HG03159 (cell line): ENCODE results near the gene TRDN.
A peak's percentile ranks its signal among the peaks of the same experiment; 100 is the strongest.
"Not testable (repeated sequence)": the region's sequence is repeated elsewhere in the genome, so short reads cannot be mapped to it uniquely, and the experiment has no call there.

Source experiments
- ATAC-seq: cut with Tn5 transposase; IDR thresholded peaks from one replicate; pipeline ENCODE4 v1.9.1; 2021; ENCODE audit warnings: mild to moderate bottlenecking, moderate library complexity; ENCODE audit not compliant: unreplicated experiment

TRDN gene

DNA sequence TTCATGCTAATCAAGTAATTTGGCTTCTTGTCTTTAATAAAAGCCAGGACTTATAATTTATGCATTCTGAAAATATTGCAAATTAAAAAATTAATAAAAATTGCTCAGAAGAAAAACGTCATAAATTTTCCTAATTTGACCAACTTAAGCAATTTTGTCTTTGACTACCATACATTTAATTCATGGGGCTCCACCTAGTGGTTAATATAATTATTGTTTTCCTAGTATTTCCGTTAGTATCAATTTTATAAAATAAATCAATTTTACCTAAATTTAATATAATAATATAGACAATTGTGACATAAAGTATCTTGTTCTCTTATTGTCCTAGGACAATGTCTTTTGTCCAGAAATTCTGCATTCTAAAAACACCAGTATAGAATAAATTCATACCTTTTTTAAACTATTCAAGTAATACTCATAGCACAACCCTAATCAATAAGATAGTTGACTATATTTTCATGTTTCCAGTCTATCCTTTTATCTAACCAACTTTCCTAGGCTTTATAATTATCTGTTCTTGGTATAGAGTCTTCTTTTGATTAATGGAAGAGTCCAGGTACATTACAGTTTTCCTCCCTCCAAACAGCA, 319.9 kb downstream of the TRDN start:
- ATAC-seq, result peak; percentile 51

DNA sequence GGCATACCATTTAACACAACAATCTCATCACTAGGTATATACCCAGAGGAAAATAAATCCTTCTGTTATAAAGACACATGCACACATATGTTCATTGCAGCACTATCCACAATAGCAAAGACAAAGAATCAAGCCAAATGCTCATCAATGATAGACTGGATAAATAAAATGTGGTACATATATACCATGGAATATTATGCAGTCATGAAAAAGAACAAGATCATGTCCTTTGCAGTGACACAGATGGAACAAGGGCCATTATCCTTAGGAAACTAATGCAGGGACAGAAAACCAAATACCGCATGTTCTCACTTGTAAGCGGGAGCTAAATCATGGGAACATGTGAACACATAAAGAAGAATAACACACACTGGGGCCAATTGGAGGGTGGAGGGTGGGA, 322.3 kb downstream of the TRDN start:
- ATAC-seq, result not testable (repeated sequence)

DNA sequence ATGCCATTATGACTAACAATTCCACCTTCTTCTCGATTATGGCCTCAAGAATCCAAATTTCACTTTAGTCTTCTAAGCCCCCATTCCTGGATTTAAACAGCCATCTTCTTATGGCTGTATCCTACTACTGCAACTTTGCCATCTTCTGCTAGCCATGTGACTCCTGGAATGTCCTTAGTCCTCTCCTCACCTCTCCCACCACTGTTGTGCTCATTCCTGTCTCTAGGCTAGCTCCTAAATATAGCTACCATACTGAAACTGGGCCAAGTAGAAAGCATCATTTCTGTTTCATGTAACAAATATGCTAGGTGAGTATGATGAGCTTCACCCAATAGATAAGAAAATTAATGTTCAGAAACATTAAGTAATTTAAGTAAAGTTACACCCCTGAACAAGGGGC, 327.6 kb downstream of the TRDN start:
- no peak for ATAC-seq

DNA sequence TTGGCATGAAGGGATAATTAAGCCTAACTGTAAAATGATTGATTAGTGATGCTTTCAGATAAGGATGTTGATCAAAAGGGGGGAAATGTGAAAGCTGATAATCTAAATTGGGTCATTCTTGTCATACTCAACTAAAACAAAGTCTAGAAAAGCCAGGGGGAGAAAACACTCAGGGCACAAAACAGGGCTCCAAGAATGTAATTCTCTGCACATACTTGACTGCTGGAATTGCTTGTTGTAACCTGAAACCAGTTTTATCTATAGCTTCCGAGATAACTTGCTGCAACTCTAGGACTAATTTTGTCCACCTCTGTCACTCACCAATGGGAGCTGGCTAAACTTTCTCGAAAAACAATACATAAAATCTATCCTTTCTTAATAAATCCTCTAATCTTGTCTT, 330.4 kb downstream of the TRDN start:
- ATAC-seq, result no peak

DNA sequence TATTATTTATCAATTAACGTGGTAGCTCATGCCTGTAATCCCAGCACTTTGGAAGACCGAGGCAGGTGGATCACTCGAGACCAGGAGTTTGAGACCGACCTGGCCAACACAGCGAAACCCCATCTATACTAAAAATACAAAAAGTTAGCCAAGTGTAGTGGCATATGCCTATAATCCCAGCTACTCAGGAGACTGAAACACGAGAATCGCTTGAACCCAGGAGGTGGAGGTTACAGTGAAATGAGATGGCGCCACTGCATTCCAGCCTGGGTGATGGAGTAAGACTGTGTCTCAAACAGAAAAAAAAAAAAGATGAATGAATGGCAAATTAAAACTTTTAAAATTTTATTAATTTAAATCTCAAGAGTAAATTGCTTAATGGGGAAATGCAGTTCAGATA, 341.1 kb downstream of the TRDN start:
- ATAC-seq, result no peak

DNA sequence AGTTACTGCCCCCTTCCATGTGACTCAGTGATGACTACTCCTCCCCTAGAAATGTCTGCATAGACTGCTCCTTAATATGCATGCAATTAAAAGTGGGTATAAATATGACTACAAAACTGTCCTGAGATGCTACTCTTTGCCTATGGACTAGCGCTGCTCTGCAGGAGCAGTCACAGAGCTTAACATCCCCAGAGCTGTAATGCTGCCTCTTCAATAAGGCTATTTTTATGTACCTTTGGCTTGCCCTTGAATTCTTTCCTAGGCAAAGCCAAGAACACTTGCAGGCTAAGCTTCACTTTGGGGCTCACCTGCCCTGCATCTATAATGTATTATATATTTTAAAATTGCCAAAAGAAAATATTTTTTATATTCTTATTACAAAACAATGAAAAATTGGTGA, 341.6 kb downstream of the TRDN start:
- no peak for ATAC-seq

DNA sequence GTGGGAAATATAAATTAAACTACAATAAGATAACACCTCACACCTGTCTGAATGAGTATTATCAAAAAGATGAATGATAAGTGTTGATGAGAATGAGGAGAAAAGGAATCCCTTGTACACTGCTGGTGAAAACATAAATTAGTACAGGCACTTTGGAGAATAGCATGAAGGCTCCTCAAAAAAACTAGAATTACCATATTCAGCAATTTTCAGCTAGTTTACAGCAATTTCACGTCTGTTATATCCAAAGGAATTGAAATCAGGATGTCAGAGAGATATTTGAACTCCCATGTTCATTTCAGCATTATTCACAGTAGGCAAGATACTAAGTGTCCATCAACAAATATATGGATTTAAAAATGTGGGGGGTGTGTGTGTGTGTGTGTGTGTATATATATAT, 348.1 kb downstream of the TRDN start:
- ATAC-seq, result no peak

DNA sequence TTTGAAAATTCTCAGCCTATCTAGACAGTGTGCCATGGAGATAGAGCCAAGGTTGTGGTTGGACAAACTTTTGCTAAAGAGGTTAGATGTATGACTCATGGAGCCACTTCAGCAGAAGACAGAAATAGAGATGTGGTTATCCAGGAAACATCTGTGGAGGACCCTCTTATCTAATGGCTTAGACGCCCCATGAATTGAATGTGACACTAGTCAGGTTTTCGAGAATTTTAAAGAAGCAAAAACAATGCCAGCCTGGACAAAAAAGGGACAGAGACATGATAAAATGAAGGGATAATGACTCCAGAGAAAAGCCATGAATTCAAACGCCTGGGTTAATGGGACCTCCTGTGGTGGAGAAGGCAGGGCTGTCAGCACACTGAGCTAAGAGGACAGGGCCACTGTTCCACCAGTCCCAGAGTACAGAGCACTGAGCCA, 360.2 kb downstream of the TRDN start:
- ATAC-seq, result no peak

DNA sequence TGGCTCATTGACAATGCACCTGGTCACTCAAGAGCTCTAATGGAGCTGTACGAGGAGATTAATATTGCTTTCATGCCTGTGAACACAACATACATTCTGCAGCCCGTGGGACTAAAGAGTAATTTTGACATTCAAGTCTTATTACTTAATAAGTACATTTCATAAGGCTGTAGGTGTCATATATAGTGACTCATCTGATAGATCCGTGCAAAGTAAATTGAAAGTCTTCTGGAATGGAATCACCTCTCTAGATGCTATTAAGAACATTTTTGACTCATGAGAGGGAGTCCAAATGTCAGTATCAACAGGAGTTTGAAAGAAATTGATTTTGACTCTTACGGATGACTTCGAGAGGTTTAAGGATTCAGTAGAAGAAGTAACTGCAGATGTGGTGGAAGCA, 372.8 kb downstream of the TRDN start:
- ATAC-seq, result no peak

DNA sequence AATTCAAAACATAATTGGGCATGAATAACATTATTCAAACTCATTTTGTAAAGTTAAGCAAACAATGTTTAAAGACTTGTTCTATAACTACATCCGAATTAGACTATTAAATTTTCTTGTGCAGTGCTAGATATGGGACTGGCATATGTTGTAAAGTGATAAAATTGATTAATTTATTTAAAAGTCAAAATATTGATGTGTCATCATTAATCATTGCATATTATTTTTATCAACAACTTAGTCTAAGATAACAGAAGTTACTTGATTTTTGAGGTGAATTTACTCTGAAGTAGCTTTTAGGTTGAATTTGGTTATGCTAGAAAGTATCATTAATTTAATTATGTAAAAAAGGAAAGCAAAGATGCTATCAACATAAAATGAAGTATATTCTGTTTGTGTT, 396.1 kb downstream of the TRDN start:
- ATAC-seq, result no peak

DNA sequence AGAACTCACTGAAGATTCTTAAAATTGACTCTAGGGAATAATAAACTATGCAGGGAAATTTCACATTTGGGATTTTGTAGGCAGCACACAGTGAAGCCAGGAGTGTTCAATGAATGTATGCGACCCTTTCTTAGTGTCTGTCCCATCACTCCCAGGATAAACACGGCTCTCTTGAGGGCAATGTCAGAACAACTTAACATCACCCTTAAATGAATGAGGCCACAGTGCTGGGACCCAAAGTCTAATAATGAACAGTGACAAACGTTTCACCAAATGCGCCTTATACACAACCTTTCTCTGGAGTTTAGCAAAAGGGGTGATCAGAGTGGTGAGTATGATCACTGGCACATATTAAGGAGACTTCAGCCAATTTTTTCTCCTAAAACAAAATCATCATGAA, 403.4 kb downstream of the TRDN start:
- ATAC-seq, result no peak

DNA sequence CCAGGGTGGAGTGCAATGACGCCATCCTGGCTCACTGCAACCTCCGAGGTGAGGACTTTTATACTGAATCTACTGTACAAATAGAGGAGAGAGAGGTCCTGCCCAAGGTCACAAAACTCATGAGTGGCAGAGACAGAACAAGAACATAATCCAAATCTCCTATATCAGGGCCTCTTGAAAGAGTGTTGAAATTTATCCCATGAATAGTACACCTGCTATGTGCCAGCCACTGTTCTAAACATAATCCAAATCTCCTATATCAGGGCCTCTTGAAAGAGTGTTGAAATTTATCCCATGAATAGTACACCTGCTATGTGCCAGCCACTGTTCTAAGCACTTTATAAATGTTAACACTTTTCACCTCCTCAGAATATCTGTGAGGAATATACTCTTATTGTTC, 409.0 kb downstream of the TRDN start:
- ATAC-seq, result not testable (repeated sequence)

DNA sequence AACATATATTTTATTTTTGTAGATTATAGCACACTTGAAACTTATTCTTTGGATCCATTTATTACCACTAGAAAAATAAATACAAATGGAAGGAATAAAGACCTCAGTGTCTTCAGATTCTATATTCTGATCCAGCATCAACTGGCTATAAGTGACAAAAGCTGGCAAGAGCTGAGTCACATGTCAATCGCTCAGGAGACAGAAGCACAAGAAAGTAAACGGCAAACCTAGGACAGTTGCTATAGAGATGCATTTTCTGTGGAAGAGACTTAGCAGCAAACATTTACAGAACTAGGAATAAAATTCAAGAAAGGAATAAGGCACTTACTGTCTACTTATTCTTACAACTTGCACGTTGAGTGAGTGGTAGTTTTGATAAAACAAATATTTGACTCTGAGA, 410.4 kb downstream of the TRDN start:
- no peak for ATAC-seq

DNA sequence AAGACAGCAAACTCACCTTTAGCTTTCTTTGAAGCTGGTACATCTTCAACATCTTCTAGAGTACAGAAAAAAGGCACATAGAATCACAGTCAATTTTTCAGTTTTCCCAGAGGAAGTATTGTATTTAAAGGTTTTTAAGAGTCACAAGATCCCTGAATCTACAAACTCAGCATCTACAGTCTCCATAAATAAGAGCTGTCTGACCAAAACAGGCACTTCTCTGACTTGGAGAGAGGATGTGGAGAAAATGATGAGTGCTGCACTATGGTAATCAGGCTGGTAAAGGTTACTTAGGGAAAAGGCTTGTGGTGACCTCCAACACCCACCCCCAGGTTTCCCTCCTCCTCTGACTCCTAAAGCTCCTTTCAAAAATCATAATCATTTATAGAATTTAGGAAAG, 412.7 kb downstream of the TRDN start:
- no peak for ATAC-seq

DNA sequence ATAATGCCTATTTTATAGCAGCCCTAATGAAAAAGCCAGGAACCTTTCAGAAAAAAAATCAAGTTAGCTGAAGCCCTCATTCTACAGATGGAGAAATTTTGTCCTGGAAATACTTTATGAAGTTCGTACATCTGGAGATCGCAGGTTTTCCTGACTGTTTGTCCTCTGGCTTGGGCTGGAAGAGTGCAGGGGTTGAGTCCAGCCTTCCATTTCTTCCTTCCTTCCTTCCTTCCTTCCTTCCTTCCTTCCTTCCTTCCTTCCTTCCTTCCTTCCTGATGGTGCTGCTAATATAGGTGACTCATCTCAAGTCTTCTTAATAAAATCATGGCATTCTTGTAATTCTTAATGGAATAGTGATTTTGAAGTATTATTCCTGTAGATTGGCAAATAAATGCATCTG, 413.3 kb downstream of the TRDN start:
- no peak for ATAC-seq

DNA sequence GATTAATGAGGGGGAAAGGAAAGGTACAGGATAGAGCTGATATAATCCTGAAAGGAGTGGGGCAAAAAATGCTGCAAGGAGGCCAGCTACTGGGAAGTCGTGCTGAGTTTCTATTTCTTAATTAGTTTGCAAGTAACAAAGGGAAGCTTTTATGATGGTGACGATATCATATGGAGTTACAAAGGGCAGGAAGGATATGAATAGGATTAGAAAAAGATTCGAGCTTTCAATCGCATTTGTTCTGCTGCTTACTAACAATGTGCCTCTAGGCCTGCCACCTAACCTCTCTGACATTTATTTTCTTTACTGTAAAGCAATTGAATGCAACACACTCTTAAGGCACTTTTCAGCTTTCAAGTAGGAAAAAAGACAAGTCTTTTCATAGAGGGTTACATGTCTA, 421.5 kb downstream of the TRDN start:
- ATAC-seq, result no peak

DNA sequence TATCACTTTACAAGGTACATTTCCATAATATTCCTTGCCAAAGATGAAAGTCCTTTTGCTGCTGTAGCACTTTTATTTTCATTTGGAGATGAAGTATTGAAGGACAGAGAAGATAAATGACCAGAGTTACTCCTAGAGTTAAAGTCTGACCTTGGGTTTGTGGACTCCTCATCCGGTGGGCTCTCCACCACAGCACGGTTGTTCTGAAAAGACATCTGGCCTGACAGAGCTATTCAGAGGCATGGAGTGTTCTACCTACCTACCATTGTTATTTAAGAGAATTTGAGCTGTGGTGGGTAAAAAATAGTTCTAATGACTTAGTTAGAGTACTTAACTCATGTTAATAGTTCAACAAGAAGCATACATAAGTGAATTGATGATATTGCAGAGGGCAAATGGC, 422.3 kb downstream of the TRDN start:
- ATAC-seq, result no peak

DNA sequence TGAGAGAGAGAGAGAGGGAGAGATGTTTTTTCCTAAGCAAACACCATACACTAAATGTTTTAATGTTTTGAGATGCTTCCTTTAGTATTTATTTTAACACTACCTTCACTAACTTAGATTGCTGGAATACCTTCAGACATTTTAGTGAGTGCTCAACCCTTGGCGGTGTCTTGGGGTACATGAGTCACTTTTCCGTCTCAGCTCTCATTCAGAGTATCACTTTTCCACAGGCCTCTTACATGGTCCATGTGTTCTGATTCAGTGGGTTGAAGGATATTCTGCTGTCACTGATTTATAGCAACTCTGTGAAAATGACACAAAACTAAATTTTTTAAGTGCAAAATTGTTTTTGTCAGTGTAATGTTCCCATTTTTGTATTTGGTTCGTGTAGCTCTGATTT, 422.8 kb downstream of the TRDN start:
- no peak for ATAC-seq

DNA sequence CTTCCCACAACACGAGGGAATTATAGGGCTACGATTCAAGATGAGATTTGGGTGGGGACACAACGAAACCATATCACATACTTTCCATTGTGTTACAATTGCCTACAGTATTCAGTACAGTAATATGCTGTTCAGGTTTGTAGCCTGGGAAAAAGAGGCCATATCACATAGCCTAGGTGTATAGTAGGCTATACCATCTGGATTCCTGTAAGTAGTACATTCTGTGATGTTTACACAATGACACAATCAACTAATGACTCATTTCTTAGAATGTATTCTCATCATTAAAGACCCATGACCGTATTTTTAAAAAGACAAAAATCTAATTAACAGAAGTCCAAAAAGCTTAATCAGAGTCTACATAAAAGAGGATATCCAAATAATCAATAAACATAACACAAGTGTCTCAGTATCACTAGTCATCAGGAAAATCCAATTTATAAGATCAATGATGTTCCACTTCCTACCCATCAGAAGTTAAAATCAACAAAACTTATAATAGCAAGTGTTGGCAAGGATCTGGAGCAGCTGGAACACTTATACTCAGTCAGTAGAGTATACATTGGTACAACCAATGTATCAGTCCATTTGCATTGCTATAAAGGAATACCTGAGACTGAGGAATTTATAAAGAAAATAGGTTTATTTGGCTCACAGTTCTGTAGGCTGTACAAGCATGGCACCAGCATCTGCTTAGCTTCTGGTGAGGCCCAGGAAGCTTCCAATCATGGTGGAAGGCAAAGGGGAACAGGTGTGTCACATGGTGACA, 424.8 kb downstream of the TRDN start:
- no peak for ATAC-seq

DNA sequence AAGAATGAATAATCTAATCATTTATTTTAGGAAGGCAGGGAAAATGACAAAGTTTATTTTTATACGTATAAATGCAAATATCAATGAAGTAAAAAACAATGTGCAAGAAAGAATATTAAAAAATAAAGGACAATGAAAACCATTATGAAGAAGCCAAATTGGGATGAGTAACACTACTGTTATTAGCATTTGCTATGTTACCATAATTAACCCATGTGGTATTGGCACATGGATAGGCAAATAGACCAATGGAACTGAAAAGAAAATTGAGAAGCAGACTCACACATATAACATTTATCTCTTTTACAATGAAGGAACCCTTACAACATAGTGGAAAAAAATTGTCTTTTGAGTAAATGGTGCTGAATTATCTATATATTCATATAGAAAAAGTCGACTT, 426.1 kb downstream of the TRDN start:
- ATAC-seq, result no peak

DNA sequence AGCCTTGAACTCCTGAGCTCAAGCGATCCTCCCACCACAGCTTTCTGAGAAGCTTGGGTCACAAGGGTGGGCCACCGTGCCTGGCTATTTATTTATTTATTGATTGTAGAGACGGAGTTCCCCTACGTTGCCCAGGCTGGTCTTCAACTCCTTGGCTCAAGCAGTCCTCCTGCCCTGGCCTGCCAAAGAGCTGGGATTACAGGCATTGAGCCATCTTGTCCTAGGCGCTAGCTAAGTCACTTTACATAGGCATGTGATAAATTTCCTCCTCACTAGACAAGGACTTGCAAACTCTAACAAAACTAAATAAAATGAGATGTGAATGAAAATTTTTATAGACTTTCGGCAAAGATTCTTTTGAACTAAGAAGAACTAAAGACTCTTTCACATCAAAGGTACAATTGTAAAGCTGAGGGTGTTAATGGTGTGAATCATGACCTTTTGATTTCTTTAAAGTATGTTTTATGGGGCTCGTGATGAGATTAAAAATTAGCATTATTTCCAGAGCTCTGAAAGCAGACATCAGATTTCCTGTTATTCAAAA, 428.7 kb downstream of the TRDN start:
- no peak for ATAC-seq

DNA sequence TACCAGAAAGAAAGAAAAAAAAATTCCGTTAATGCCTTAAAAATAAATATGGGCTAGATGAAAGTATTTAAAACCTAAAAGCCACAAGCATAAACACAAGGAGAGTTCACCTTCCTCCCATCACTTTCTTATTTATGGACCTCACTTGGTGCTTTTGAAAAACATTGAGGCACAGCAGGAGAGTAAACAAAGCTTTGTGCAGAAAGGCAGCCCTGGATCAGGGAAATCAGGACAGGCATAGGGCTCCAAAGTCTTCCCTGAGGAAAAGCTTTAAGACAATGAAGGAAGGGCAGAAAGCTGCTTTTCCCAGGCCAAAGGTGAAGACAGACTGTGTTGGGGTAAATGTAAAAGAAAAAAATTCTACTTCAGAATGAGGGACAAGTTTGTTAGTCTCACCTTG, 432.8 kb downstream of the TRDN start:
- ATAC-seq, result no peak
